Measurements from ENCODE around the gene NDUFV2.

Gene NDUFV2

DNA sequence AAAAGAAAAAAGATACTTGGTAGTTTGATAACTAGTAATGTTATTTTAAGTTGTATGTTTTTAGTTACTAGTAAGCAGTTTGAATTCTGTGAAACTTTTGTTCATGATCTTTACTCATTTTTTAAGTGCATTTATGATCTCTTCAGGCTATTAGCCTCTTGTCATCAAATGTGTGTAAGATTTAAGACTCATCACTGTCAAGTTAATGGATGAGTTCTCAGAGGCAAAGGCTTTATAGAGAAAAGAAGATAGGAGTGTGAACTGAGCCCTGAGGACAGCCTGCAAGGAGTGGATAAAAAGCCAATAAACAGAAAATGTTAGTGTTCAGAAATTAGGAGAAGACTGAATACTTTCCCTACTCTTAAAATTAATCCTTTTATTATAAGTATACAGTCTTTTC lies 13.5 kb downstream of the NDUFV2 start:
- peak overlapping the region; percentile 51; the same call in 1 of the 2 replicates for H3K27ac ChIP-seq
- H3K9me3 ChIP-seq (ENCODE audit: low read depth, low read length), result no peaks in the 10 kb centered on the region
- H3K36me3 ChIP-seq (ENCODE audit: insufficient read depth, low read length), result peaks cover 35% of the 10 kb centered on the region
- TF ChIP-seq FOXP2 (optimal IDR thresholded peaks at IDR 0.05; ENCODE audit: control extremely low read depth, extremely low read length, insufficient read depth) (no peak), POLR2AphosphoS5 (IDR thresholded peaks at IDR 0.05; ENCODE audit: borderline replicate concordance, low read depth, low read length) (no peak), EZH2 (IDR thresholded peaks at IDR 0.05) (no peak)
- H3K4me3 ChIP-seq, result peak overlapping the region; percentile 12; the same call in 1 of the 2 replicates
- H3K9ac ChIP-seq (ENCODE audit: insufficient read length), result no peak overlapping the region
- no peak for DNase-seq (ENCODE audit: low read depth, low spot score)

DNA sequence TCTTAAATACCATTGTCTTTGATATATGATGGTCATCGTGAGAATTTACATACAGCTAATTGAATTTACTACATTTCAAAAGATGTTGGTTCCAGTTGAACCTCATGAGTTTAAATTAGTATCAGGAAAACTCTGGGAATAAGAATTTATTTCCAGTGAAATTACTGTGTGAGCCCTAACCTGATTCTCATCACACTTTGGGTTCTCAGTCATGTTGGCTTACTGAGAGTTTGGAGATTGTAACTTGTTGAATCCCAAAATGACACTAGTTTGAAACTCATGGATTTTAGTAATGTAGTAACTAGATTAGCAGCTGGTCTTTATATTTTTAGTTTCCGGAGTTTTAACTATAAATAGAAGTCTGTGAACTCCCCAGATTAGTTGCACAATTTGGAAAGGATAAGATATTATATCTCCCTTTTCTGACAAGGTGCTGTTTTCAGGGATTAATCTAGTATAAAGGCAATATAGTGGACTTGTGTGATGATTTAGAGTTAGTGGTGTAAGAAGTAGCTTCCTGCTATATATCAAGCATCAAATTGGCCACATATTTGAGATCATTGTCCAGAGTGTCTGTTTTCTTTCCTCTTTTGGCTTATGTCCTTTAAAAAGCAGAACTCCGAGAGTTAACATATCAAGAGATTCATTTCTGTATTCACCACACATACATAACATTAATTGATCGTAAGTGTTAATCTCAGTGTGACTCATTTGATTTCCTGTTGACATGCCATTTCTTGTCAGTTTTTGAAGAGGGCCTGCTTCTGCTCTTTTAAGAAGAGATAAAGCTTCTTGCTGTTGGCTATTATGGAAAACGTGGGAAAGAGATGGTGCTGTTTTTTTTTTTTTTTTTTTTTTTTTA lies 15.7 kb downstream of the NDUFV2 start:
- H3K9ac ChIP-seq (ENCODE audit: insufficient read length), result no peak overlapping the region
- H3K27ac ChIP-seq, result peak overlapping the region; percentile 71
- TF ChIP-seq FOXP2 (optimal IDR thresholded peaks at IDR 0.05; ENCODE audit: control extremely low read depth, extremely low read length, insufficient read depth) (no peak), EZH2 (IDR thresholded peaks at IDR 0.05) (no peak), POLR2AphosphoS5 (IDR thresholded peaks at IDR 0.05; ENCODE audit: borderline replicate concordance, low read depth, low read length) (no peak)
- DNase-seq (ENCODE audit: low read depth, low spot score), result no peak
- peak overlapping the region; percentile 20; the same call in 1 of the 2 replicates for H3K4me3 ChIP-seq
- H3K36me3 ChIP-seq (ENCODE audit: insufficient read depth, low read length), result peaks cover 36% of the 10 kb centered on the region
- H3K9me3 ChIP-seq (ENCODE audit: low read depth, low read length), result no peaks in the 10 kb centered on the region

DNA sequence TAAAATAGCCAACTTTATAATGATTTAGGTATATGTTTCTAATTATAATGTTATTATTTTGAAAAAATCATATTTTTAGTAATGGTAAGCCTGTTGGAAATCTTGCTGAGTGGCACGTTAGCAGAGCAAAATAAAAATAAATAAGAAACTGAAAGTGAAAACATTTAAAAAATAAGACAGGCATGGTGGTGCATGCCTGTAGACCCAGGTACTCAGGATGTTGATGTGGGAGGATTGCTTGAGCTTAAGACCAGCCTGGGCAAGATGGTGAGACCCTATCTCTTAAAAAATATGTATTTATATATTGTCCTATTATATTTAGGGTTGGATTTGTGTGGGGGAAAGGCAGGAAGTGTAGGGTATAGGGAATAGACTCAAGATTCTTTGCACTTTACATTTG lies 18.3 kb downstream of the NDUFV2 start:
- Histone ChIP-seq H3K9me3 (ENCODE audit: low read depth, low read length) (no peaks in the 10 kb centered on the region), H3K9ac (ENCODE audit: insufficient read length) (no peak overlapping the region), H3K27ac (no peak overlapping the region), H3K36me3 (ENCODE audit: insufficient read depth, low read length) (peaks cover 55% of the 10 kb centered on the region), H3K4me3 (no peak overlapping the region)
- DNase-seq (ENCODE audit: low read depth, low spot score), result no peak
- TF ChIP-seq FOXP2 (optimal IDR thresholded peaks at IDR 0.05; ENCODE audit: control extremely low read depth, extremely low read length, insufficient read depth), result no peak
- no peak for TF ChIP-seq EZH2 (IDR thresholded peaks at IDR 0.05)
- no peak for TF ChIP-seq POLR2AphosphoS5 (IDR thresholded peaks at IDR 0.05; ENCODE audit: borderline replicate concordance, low read depth, low read length)

DNA sequence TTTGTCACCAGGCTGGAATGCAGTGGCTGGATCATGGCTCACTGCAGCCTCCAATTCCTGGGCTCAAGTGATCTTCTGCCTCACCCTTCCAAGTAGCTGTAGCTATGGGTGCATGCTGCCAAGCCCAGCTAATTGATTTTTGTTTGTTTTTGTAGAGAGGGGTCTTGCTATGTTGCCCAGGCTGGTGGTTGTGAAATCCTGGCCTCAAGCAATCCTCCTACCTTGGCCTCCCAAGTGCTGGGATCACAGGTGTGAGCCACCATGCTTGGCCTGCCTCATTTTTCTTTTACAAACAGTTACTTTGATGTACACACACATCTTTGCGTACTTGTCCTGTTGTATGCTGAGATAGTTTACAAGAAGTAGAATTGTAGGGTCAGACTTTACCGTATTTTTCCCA lies 21.0 kb downstream of the NDUFV2 start:
- Histone ChIP-seq H3K4me3 (0 out of 2 replicates have a peak overlapping the region, but pooled peaks have one; percentile 26), H3K9me3 (ENCODE audit: low read depth, low read length) (no peaks in the 10 kb centered on the region), H3K27ac (peak overlapping the region; percentile 96; the same call in 1 of the 2 replicates), H3K9ac (ENCODE audit: insufficient read length) (no peak overlapping the region), H3K36me3 (ENCODE audit: insufficient read depth, low read length) (peaks cover 74% of the 10 kb centered on the region)
- no peak for DNase-seq (ENCODE audit: low read depth, low spot score)
- no peak for TF ChIP-seq FOXP2 (optimal IDR thresholded peaks at IDR 0.05; ENCODE audit: control extremely low read depth, extremely low read length, insufficient read depth)
- no peak for TF ChIP-seq EZH2 (IDR thresholded peaks at IDR 0.05)
- TF ChIP-seq POLR2AphosphoS5 (IDR thresholded peaks at IDR 0.05; ENCODE audit: borderline replicate concordance, low read depth, low read length), result no peak

GRCh38 chr18:9124824-9125223 lies 22.3 kb downstream of the NDUFV2 start:
- peaks cover 75% of the 10 kb centered on the region for H3K36me3 ChIP-seq (ENCODE audit: insufficient read depth, low read length)

GRCh38 chr18:9126337-9126736 lies 23.8 kb downstream of the NDUFV2 start:
- TF ChIP-seq FOXP2 (optimal IDR thresholded peaks at IDR 0.05; ENCODE audit: control extremely low read depth, extremely low read length, insufficient read depth) (no peak), EZH2 (IDR thresholded peaks at IDR 0.05) (no peak), POLR2AphosphoS5 (IDR thresholded peaks at IDR 0.05; ENCODE audit: borderline replicate concordance, low read depth, low read length) (no peak)
- Histone ChIP-seq H3K9me3 (ENCODE audit: low read depth, low read length) (no peaks in the 10 kb centered on the region), H3K4me3 (no peak overlapping the region), H3K36me3 (ENCODE audit: insufficient read depth, low read length) (peaks cover 81% of the 10 kb centered on the region), H3K27ac (no peak overlapping the region), H3K9ac (ENCODE audit: insufficient read length) (no peak overlapping the region)
- DNase-seq (ENCODE audit: low read depth, low spot score), result no peak

More at GRCh38 chr18:9124824-9125223, 22.3 kb downstream of the NDUFV2 start:
- Histone ChIP-seq H3K4me3 (no peak overlapping the region), H3K27ac (no peak overlapping the region), H3K9me3 (ENCODE audit: low read depth, low read length) (no peaks in the 10 kb centered on the region), H3K9ac (ENCODE audit: insufficient read length) (no peak overlapping the region)
- no peak for DNase-seq (ENCODE audit: low read depth, low spot score)
- TF ChIP-seq POLR2AphosphoS5 (IDR thresholded peaks at IDR 0.05; ENCODE audit: borderline replicate concordance, low read depth, low read length), result no peak
- TF ChIP-seq EZH2 (IDR thresholded peaks at IDR 0.05), result no peak
- no peak for TF ChIP-seq FOXP2 (optimal IDR thresholded peaks at IDR 0.05; ENCODE audit: control extremely low read depth, extremely low read length, insufficient read depth)

DNA sequence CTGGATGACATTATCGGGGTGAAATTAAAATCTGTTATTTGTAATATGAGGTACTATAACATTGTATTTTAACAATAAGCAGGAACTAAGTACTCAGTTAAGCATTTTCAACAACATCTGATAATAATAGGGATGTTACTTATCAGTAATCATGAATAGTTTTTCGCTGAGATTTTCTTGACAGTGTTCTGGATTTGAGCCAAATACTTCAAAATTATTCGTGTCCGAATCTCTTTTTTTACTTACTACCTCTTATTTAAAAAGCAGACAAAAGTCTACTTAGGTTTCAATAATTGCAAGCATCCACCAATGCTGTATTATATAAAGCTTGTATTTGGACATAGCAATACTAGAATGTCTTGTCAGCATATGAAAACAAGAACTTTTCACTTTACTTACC lies 27.7 kb downstream of the NDUFV2 start:
- no peak overlapping the region for H3K27ac ChIP-seq
- DNase-seq (ENCODE audit: low read depth, low spot score), result no peak
- no peak overlapping the region for H3K9ac ChIP-seq (ENCODE audit: insufficient read length)
- no peaks in the 10 kb centered on the region for H3K9me3 ChIP-seq (ENCODE audit: low read depth, low read length)
- no peak for TF ChIP-seq FOXP2 (optimal IDR thresholded peaks at IDR 0.05; ENCODE audit: control extremely low read depth, extremely low read length, insufficient read depth)
- TF ChIP-seq POLR2AphosphoS5 (IDR thresholded peaks at IDR 0.05; ENCODE audit: borderline replicate concordance, low read depth, low read length), result no peak
- TF ChIP-seq EZH2 (IDR thresholded peaks at IDR 0.05), result no peak
- H3K4me3 ChIP-seq, result no peak overlapping the region
- peaks cover 89% of the 10 kb centered on the region for H3K36me3 ChIP-seq (ENCODE audit: insufficient read depth, low read length)

DNA sequence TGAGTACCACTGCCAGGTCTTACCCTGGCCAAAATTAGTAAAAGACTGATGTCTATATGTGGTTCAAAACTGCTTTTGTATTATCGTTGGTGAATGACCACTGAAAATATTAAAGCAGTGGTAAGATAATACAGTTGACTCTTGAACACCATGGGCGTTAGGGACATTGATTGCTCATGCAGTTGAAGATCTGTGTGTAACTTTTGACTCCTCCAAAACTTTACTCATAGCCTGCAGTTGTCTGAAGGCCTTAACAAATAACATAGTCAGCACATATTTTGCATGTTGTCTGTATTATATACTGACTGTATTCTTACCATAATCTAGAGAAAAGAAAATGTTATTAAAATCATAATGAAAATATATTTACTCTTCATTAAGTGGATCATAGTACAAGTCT lies 28.3 kb downstream of the NDUFV2 start:
- Histone ChIP-seq H3K9me3 (ENCODE audit: low read depth, low read length) (no peaks in the 10 kb centered on the region), H3K36me3 (ENCODE audit: insufficient read depth, low read length) (peaks cover 87% of the 10 kb centered on the region), H3K4me3 (no peak overlapping the region), H3K27ac (peak overlapping the region; percentile 12; the same call in 1 of the 2 replicates), H3K9ac (ENCODE audit: insufficient read length) (no peak overlapping the region)
- no peak for TF ChIP-seq POLR2AphosphoS5 (IDR thresholded peaks at IDR 0.05; ENCODE audit: borderline replicate concordance, low read depth, low read length)
- TF ChIP-seq EZH2 (IDR thresholded peaks at IDR 0.05), result no peak
- no peak for TF ChIP-seq FOXP2 (optimal IDR thresholded peaks at IDR 0.05; ENCODE audit: control extremely low read depth, extremely low read length, insufficient read depth)
- DNase-seq (ENCODE audit: low read depth, low spot score), result no peak

All from SK-N-MC (cell line).